Endometrium (tissue), 2 donors: ENCODE results near the gene PRKCE.

Experiments used
- FAIRE-seq: peaks from 2 replicates; lab custom pipeline; 2012; peaks lifted over from hg19 to GRCh38; lab: Jason Lieb, UNC
- donor health status: control.
- donor health status: control.

Gene PRKCE

GRCh38 chr2:46170026-46170425 lies 518.6 kb downstream of the PRKCE start:
- FAIRE-seq: no peak

GRCh38 chr2:46170611-46171350 lies 519.3 kb downstream of the PRKCE start:
- FAIRE-seq: no peak

GRCh38 chr2:46171411-46171953 lies 520.0 kb downstream of the PRKCE start:
- FAIRE-seq: no peak

GRCh38 chr2:46171996-46172546 lies 520.6 kb downstream of the PRKCE start:
- no peak for FAIRE-seq

- FAIRE-seq: no peak
Observed at GRCh38 chr2:46173030-46173429, 521.6 kb downstream of the PRKCE start.

- FAIRE-seq: no peak
Observed at GRCh38 chr2:46173636-46174250, 522.3 kb downstream of the PRKCE start.

GRCh38 chr2:46174345-46175170 lies 523.1 kb downstream of the PRKCE start:
- no peak for FAIRE-seq

- no peak for FAIRE-seq
Observed at GRCh38 chr2:46175419-46175818, 523.9 kb downstream of the PRKCE start.

- no peak for FAIRE-seq
Observed at GRCh38 chr2:46177461-46178089, 526.1 kb downstream of the PRKCE start.

GRCh38 chr2:46179037-46179621 lies 527.7 kb downstream of the PRKCE start:
- FAIRE-seq: no peak

- no peak for FAIRE-seq
Observed at GRCh38 chr2:46180189-46180588, 528.7 kb downstream of the PRKCE start.

GRCh38 chr2:46181306-46181705 lies 529.8 kb downstream of the PRKCE start:
- no peak for FAIRE-seq

GRCh38 chr2:46181789-46182530 lies 530.5 kb downstream of the PRKCE start:
- no peak for FAIRE-seq

- no peak for FAIRE-seq
Observed at GRCh38 chr2:46183426-46183825, 532.0 kb downstream of the PRKCE start.

GRCh38 chr2:46184794-46185583 lies 533.5 kb downstream of the PRKCE start:
- no peak for FAIRE-seq

GRCh38 chr2:46187112-46187618 lies 535.7 kb downstream of the PRKCE start:
- no peak for FAIRE-seq

GRCh38 chr2:46188041-46188716 lies 536.7 kb downstream of the PRKCE start:
- FAIRE-seq: no peak

- FAIRE-seq: no peak
Observed at GRCh38 chr2:46193356-46193755, 541.9 kb downstream of the PRKCE start.

- FAIRE-seq: no peak
Observed at GRCh38 chr2:46193855-46194254, 542.4 kb downstream of the PRKCE start.
